Midbrain (tissue), 1 donor: ENCODE results near the gene CFAP410.

Source experiments
- DNase-seq: peaks from one replicate; lab custom pipeline; 2025; lab: John Stamatoyannopoulos, UW

CFAP410 gene

GRCh38 chr21:44330698-44331097 lies 8.5 kb downstream of the CFAP410 start:
- DNase-seq, result no peak

GRCh38 chr21:44329971-44330681 lies 9.1 kb downstream of the CFAP410 start:
- no peak for DNase-seq

GRCh38 chr21:44329086-44329889 lies 9.9 kb downstream of the CFAP410 start:
- DNase-seq, result peak; percentile 20

- no peak for DNase-seq
Measured at GRCh38 chr21:44328242-44328895, 10.8 kb downstream of the CFAP410 start.

- no peak for DNase-seq
Measured at GRCh38 chr21:44327603-44327974, 11.6 kb downstream of the CFAP410 start.

GRCh38 chr21:44326716-44327602 lies 12.2 kb downstream of the CFAP410 start:
- no peak for DNase-seq

- DNase-seq, result no peak
Measured at GRCh38 chr21:44326272-44326647, 12.9 kb downstream of the CFAP410 start.

- DNase-seq, result no peak
Measured at GRCh38 chr21:44325386-44326271, 13.6 kb downstream of the CFAP410 start.

GRCh38 chr21:44324854-44325107 lies 14.4 kb downstream of the CFAP410 start:
- DNase-seq, result no peak

GRCh38 chr21:44324106-44324853 lies 14.9 kb downstream of the CFAP410 start:
- DNase-seq, result no peak

GRCh38 chr21:44323591-44323990 lies 15.6 kb downstream of the CFAP410 start:
- DNase-seq, result no peak

- DNase-seq, result no peak
Measured at GRCh38 chr21:44322621-44323325, 16.4 kb downstream of the CFAP410 start.

- DNase-seq, result no peak
Measured at GRCh38 chr21:44321846-44322450, 17.2 kb downstream of the CFAP410 start.

GRCh38 chr21:44320847-44321246 lies 18.3 kb downstream of the CFAP410 start:
- no peak for DNase-seq

GRCh38 chr21:44319407-44320065 lies 19.7 kb downstream of the CFAP410 start:
- no peak for DNase-seq

- no peak for DNase-seq
Measured at GRCh38 chr21:44318489-44319285, 20.5 kb downstream of the CFAP410 start.

- DNase-seq, result no peak
Measured at GRCh38 chr21:44317871-44318270, 21.3 kb downstream of the CFAP410 start.

- peak; percentile 50 for DNase-seq
Measured at GRCh38 chr21:44317241-44317782, 21.9 kb downstream of the CFAP410 start.
